ENCODE measurements around the gene DNAJB5. TPM values are rescaled to one million over a fixed set of nuclear protein-coding genes. Genes with fewer than 3 reads are reported as not detected.
A peak's percentile ranks its signal among the peaks of the same experiment; 100 is the strongest.

The DNAJB5 gene
- polyA plus RNA-seq, 1 donor from 2014 or later = 99.1 TPM

DNA sequence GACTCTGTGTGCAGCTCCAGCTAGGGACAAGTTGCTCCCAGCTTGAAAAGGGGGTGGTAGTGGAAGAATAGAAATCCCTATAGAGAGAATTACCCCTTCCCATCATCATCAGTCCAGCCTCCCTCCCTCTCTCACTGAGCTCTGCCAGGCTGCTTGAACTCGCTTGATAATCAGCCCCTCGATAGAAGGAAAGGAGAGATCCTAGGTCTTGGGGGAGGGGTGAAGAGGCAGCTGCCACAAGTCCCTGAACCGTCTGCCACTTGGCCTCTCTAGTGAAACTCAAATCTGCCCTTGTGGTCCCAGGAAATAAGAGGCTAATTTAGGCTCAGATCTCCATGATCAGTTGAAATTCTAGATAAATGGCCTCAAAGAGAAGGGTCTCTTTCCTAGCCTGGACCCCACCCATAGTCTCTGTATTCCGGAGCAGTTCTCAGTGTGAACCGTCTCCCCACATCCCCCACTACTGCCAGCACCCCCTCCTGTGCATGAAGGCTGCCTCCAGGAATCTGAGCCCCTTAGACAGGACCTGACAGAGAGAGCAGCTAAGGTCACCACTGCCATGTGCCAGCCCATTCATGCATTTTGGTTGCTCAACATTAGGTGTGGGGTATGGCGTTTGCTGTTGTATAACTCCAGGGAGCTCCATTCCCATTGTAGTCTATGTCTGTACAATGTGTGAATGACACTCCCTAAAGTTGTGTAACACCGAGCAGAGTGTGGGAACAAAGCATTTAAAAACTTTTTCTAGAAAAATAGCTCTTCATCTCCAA lies 5.5 kb downstream of the DNAJB5 start:
- TF ChIP-seq EZH2 (IDR thresholded peaks at IDR 0.05; ENCODE audit: borderline replicate concordance, insufficient read depth, low read length, poor library complexity, severe bottlenecking) = no peak
- TF ChIP-seq, protein P1, sequence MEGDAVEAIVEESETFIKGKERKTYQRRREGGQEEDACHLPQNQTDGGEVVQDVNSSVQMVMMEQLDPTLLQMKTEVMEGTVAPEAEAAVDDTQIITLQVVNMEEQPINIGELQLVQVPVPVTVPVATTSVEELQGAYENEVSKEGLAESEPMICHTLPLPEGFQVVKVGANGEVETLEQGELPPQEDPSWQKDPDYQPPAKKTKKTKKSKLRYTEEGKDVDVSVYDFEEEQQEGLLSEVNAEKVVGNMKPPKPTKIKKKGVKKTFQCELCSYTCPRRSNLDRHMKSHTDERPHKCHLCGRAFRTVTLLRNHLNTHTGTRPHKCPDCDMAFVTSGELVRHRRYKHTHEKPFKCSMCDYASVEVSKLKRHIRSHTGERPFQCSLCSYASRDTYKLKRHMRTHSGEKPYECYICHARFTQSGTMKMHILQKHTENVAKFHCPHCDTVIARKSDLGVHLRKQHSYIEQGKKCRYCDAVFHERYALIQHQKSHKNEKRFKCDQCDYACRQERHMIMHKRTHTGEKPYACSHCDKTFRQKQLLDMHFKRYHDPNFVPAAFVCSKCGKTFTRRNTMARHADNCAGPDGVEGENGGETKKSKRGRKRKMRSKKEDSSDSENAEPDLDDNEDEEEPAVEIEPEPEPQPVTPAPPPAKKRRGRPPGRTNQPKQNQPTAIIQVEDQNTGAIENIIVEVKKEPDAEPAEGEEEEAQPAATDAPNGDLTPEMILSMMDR (IDR thresholded peaks at IDR 0.05; ENCODE audit: poor library complexity, severe bottlenecking) = no peak
- no peak for TF ChIP-seq TAF1 (IDR thresholded peaks at IDR 0.05; ENCODE audit: low read depth)
- no peak for TF ChIP-seq MXI1 (conservative IDR thresholded peaks at IDR 0.05; ENCODE audit: poor library complexity, severe bottlenecking)
- TF ChIP-seq SMC3 (conservative IDR thresholded peaks at IDR 0.05; ENCODE audit: poor library complexity) = no peak
- TF ChIP-seq POLR2AphosphoS5 (IDR thresholded peaks at IDR 0.05) = no peak
- TF ChIP-seq RAD21 (conservative IDR thresholded peaks at IDR 0.05) = no peak
- no peak for TF ChIP-seq EP300 (conservative IDR thresholded peaks at IDR 0.05; ENCODE audit: poor library complexity, severe bottlenecking)
- TF ChIP-seq, protein P2, sequence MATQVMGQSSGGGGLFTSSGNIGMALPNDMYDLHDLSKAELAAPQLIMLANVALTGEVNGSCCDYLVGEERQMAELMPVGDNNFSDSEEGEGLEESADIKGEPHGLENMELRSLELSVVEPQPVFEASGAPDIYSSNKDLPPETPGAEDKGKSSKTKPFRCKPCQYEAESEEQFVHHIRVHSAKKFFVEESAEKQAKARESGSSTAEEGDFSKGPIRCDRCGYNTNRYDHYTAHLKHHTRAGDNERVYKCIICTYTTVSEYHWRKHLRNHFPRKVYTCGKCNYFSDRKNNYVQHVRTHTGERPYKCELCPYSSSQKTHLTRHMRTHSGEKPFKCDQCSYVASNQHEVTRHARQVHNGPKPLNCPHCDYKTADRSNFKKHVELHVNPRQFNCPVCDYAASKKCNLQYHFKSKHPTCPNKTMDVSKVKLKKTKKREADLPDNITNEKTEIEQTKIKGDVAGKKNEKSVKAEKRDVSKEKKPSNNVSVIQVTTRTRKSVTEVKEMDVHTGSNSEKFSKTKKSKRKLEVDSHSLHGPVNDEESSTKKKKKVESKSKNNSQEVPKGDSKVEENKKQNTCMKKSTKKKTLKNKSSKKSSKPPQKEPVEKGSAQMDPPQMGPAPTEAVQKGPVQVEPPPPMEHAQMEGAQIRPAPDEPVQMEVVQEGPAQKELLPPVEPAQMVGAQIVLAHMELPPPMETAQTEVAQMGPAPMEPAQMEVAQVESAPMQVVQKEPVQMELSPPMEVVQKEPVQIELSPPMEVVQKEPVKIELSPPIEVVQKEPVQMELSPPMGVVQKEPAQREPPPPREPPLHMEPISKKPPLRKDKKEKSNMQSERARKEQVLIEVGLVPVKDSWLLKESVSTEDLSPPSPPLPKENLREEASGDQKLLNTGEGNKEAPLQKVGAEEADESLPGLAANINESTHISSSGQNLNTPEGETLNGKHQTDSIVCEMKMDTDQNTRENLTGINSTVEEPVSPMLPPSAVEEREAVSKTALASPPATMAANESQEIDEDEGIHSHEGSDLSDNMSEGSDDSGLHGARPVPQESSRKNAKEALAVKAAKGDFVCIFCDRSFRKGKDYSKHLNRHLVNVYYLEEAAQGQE (IDR thresholded peaks at IDR 0.05; ENCODE audit: borderline replicate concordance) = no peak
- no peaks in the 10 kb centered on the region for H3K27me3 ChIP-seq (ENCODE audit: insufficient read depth, low read depth, low read length)
- H3K4me2 ChIP-seq (ENCODE audit: low read length) = peak overlapping the region; percentile 89
- H3K9me2 ChIP-seq (ENCODE audit: insufficient read depth, low read length) = no peaks in the 10 kb centered on the region
- H3K79me2 ChIP-seq (replicated peaks; ENCODE audit: insufficient read depth, low read length) = peaks cover 44% of the 10 kb centered on the region
- H3K27ac ChIP-seq (ENCODE audit: low read length) = peak overlapping the region; percentile 99
- peak overlapping the region; percentile 100 for H3K9ac ChIP-seq (ENCODE audit: low read length)
- H4K20me1 ChIP-seq (ENCODE audit: insufficient read depth) = no peaks in the 10 kb centered on the region
- no peaks in the 10 kb centered on the region for H3F3A ChIP-seq (ENCODE audit: insufficient read depth, low read length, poor library complexity, severe bottlenecking)
- H3K9me3 ChIP-seq (ENCODE audit: low read length) = no peaks in the 10 kb centered on the region
- peak overlapping the region; percentile 93 for H3K4me3 ChIP-seq (ENCODE audit: low read length)
- peaks cover 17% of the 10 kb centered on the region for H3K36me3 ChIP-seq (ENCODE audit: insufficient read depth, low read length)
- peak overlapping the region; percentile 62 for H2AFZ ChIP-seq (ENCODE audit: low read depth, low read length)

DNA sequence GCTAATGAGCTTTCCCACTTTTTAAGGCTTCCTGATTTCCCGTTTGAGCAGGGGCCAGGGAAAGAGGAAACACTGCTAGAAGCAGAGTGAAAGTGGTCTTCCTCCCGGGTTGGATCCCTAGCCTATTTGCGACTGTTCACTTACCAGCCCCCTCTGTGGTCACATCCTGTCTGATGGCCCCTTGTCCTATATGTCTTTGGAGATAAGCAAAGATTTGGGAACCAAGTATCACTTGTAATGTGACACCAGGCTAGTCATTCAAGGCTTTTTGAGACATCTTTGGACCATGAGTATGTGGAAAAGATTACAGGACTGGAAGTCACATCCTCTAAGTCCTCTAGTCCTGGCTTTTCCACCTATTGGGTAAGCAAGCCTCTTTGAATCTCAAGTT lies 6.1 kb downstream of the DNAJB5 start:
- no peaks in the 10 kb centered on the region for H3K9me2 ChIP-seq (ENCODE audit: insufficient read depth, low read length)
- peak overlapping the region; percentile 99 for H3K27ac ChIP-seq (ENCODE audit: low read length)
- H3K9ac ChIP-seq (ENCODE audit: low read length) = no peak overlapping the region
- H3K36me3 ChIP-seq (ENCODE audit: insufficient read depth, low read length) = peaks cover 17% of the 10 kb centered on the region
- no peaks in the 10 kb centered on the region for H4K20me1 ChIP-seq (ENCODE audit: insufficient read depth)
- no peaks in the 10 kb centered on the region for H3F3A ChIP-seq (ENCODE audit: insufficient read depth, low read length, poor library complexity, severe bottlenecking)
- no peak for TF ChIP-seq RAD21 (conservative IDR thresholded peaks at IDR 0.05)
- no peak for TF ChIP-seq SMC3 (conservative IDR thresholded peaks at IDR 0.05; ENCODE audit: poor library complexity)
- H3K9me3 ChIP-seq (ENCODE audit: low read length) = no peaks in the 10 kb centered on the region
- H3K4me3 ChIP-seq (ENCODE audit: low read length) = peak overlapping the region; percentile 93
- no peak overlapping the region for H2AFZ ChIP-seq (ENCODE audit: low read depth, low read length)
- H3K79me2 ChIP-seq (replicated peaks; ENCODE audit: insufficient read depth, low read length) = peaks cover 38% of the 10 kb centered on the region
- H3K27me3 ChIP-seq (ENCODE audit: insufficient read depth, low read depth, low read length) = no peaks in the 10 kb centered on the region
- H3K4me2 ChIP-seq (ENCODE audit: low read length) = peak overlapping the region; percentile 89

Data from neural cell (in vitro differentiated cells).